Activated CD4-positive, CD25-positive, alpha-beta regulatory T cell treated with anti-CD3 and anti-CD28 coated beads, Interleukin-2, amount 50 U/mL, for 72 hours (primary cell): Measurements from ENCODE around the gene ADCY4.

Experiments used
- DNase-seq: peaks from one replicate; pipeline ENCODE4 v3.0.0; 2021

The ADCY4 gene

GRCh38 chr14:24271134-24271833 lies 63.6 kb downstream of the ADCY4 start, which contains the start of gene RABGGTA:
RABGGTA (minus strand) TSS chr14:24271597; CDS start chr14:24271115, 482 bp downstream.
- peak; percentile 88 for DNase-seq

GRCh38 chr14:24270537-24271133 lies 64.2 kb downstream of the ADCY4 start:
- no peak for DNase-seq

- DNase-seq: no peak
Observed at GRCh38 chr14:24269910-24270536, 64.8 kb downstream of the ADCY4 start.

- DNase-seq: no peak
Observed at GRCh38 chr14:24269368-24269767, 65.5 kb downstream of the ADCY4 start.
